Osteocyte (in vitro differentiated cells): Measurements from ENCODE around the gene BIN1. TPM values are rescaled to one million over a fixed set of nuclear protein-coding genes. Genes with fewer than 3 reads are reported as not detected.

Experiments used
- DNase-seq: peaks from one replicate; pipeline ENCODE4 v3.0.0; 2021; ENCODE audit warnings: mixed read lengths; ENCODE audit not compliant: unreplicated experiment; ENCODE audit errors: extremely low spot score
- H3K27ac Mint-ChIP-seq: one replicate; pipeline ENCODE4 v1.8.0; 2021; ENCODE audit warnings: mild to moderate bottlenecking, mixed read lengths; ENCODE audit not compliant: unreplicated experiment
- H3K27me3 Mint-ChIP-seq: one replicate; pipeline ENCODE4 v1.8.0; 2021; ENCODE audit warnings: mixed read lengths; ENCODE audit not compliant: unreplicated experiment
- H3K36me3 Mint-ChIP-seq: one replicate; pipeline ENCODE4 v1.8.0; 2021; ENCODE audit warnings: mixed read lengths; ENCODE audit not compliant: unreplicated experiment
- H3K4me1 Mint-ChIP-seq: one replicate; pipeline ENCODE4 v1.8.0; 2021; ENCODE audit warnings: mixed read lengths; ENCODE audit not compliant: unreplicated experiment
- H3K4me3 Mint-ChIP-seq: one replicate; pipeline ENCODE4 v1.8.0; 2021; ENCODE audit warnings: mild to moderate bottlenecking, moderate library complexity, mixed read lengths; ENCODE audit not compliant: unreplicated experiment
- H3K9me3 Mint-ChIP-seq: one replicate; pipeline ENCODE4 v1.8.0; 2021; ENCODE audit warnings: mixed read lengths; ENCODE audit not compliant: unreplicated experiment
- total RNA-seq: library from RNA; stranded (reverse); gene quantifications from 2 replicates; pipeline ENCODE4 v1.2.1, GENCODE V29; 2021
- TF ChIP-seq, protein P1 (sequence below): fragments of 200-600 bp; sonication (generic); IDR thresholded peaks from 2 replicates; pipeline ENCODE4 v1.5.0; 2021; ENCODE audit warnings: antibody characterized with exemption, mild to moderate bottlenecking, moderate library complexity

BIN1 gene
- total RNA-seq, 1 donor from 2014 or later = 101 TPM

DNA sequence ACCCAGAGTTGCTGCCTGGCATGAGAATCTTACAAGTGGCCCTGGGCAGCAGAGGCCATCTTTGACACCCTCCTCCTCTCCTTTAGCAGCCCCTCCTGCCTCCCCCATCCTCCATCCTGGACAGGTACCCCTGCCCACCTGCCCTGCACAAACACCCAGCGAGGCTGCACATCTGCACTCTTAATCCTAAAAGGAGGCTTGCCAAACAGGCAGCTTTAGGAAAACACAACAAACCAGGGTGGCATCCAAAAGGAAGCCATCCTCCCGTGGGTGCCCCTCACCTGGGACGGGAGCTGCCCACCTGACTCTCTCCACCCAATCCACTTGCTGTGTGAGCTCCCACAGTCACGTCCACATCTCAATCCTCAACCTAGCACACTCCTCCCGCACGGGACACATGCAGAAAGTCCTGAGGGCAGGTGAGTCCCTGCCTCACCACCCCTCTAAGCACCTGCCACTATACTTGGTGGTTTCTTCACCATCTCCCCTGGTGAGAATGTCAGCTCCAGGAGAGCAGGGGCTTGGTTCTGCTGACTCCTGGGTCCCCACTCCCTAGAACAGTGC lies 5.8 kb downstream of the BIN1 start:
- Mint-ChIP-seq H3K27me3 (no peaks in the 10 kb centered on the region), H3K9me3 (no peaks in the 10 kb centered on the region), H3K4me1 (peaks cover 70% of the 10 kb centered on the region), H3K4me3 (no peak overlapping the region), H3K27ac (peak overlapping the region; percentile 73), H3K36me3 (no peaks in the 10 kb centered on the region)
- TF ChIP-seq, protein P1, sequence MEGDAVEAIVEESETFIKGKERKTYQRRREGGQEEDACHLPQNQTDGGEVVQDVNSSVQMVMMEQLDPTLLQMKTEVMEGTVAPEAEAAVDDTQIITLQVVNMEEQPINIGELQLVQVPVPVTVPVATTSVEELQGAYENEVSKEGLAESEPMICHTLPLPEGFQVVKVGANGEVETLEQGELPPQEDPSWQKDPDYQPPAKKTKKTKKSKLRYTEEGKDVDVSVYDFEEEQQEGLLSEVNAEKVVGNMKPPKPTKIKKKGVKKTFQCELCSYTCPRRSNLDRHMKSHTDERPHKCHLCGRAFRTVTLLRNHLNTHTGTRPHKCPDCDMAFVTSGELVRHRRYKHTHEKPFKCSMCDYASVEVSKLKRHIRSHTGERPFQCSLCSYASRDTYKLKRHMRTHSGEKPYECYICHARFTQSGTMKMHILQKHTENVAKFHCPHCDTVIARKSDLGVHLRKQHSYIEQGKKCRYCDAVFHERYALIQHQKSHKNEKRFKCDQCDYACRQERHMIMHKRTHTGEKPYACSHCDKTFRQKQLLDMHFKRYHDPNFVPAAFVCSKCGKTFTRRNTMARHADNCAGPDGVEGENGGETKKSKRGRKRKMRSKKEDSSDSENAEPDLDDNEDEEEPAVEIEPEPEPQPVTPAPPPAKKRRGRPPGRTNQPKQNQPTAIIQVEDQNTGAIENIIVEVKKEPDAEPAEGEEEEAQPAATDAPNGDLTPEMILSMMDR = no peak
- DNase-seq = no peak

DNA sequence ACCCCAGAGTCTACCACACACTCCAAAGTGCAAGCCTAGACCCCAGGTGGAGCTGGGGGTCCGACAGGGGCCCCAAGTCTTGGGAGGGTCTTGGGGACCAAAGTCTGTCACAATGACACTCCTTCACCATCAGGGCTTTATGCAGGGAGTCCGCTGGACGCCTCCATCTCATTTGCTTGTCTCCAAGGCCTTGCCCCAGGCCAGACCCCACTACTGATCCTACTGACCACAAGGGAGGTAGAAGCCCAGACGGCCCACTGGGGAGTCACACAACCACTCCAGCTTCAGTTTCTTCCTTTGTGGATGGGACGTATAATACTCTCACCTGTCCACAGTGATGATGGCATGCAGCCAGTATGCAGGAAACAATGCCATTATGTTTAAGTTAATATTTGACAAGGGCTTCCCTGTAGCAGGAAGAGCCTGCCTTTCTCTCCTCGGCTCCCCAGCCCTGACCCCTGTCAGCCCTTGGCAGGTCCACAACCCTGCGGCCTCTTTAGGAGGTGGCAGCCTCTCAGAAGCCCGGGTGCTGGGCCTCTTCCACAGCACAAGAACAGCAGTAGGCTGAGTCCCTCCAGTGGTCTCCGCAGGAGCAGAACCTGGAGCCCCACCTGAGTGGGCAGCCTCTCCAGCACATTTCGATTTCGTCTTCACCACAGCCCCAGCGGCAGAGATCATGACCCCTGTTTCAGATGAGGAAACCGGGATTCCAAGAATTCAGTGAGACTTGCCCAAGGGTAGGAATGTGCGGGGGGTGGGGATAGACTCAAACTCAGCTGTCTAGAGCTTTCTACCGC lies 6.5 kb downstream of the BIN1 start:
- TF ChIP-seq, protein P1 = no peak
- no peak for DNase-seq
- Mint-ChIP-seq H3K9me3 (no peaks in the 10 kb centered on the region), H3K4me3 (no peak overlapping the region), H3K27ac (peak overlapping the region; percentile 28), H3K27me3 (no peaks in the 10 kb centered on the region), H3K36me3 (no peaks in the 10 kb centered on the region), H3K4me1 (peaks cover 76% of the 10 kb centered on the region)

DNA sequence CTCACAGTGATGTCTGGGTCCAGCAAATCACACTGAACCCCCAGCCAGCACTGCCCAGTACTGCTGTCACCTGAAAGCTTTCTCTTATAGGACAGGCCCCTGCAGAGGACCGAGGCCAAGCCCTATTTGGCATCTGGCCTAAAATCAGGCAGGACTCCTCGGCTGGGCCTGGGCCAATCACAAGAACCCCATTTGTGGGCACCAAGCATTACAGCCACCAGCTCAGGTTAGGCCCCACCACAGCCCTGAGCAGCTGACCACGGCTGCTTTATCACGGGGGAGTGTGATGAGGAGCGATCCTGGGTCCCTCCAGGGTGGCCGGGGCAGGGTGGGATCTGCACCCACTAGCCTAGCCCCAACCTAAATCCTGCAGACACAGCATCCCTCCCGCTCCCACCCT lies 8.2 kb downstream of the BIN1 start:
- TF ChIP-seq, protein P1 = no peak
- Mint-ChIP-seq H3K4me1 (peaks cover 78% of the 10 kb centered on the region), H3K4me3 (no peak overlapping the region), H3K9me3 (no peaks in the 10 kb centered on the region), H3K27me3 (no peaks in the 10 kb centered on the region), H3K27ac (no peak overlapping the region), H3K36me3 (no peaks in the 10 kb centered on the region)
- DNase-seq = no peak

DNA sequence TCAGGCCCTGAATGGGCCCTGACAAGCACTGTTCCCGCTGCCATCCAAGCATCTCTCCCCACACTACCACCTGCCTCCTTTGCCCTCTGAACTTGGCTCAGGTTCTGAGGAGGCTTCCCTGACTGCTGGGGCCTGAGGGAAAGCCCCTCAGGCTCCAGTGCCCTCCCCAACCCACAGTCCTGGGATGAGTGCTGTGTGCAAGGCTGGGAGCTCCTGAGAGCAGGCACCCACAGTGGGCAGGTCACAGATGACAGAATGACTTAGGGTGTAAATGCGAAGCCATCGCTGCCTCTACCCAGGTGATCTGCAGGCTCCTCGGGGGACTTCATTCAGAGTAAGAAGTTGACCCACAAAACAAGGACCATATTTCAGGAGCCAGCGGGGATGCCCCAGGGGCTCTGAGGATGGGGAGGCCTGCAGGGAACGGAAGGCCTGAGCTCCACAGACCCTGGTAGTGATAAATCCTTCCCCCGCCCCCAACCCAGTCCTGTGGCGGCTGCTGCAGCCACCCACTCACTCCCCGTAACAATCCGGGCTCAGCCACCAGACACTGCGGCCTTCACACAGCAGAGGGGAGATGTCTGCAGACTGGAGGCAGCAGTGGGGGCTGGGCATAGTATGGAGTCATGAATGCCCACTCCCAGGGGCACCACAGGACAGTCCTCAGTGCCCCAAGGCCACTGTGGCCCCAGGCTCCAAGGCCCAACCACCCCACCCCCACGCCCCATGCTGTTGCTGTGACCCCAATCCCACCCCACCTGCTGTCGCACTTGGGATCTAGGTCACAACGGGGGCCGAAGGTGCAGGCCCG lies 8.9 kb downstream of the BIN1 start:
- H3K27ac Mint-ChIP-seq = peak overlapping the region; percentile 41
- DNase-seq = no peak
- no peaks in the 10 kb centered on the region for H3K9me3 Mint-ChIP-seq

More for the DNA sequence above, 8.9 kb downstream of the BIN1 start:
- Mint-ChIP-seq H3K4me1 (peaks cover 78% of the 10 kb centered on the region), H3K4me3 (no peak overlapping the region), H3K36me3 (no peaks in the 10 kb centered on the region), H3K27me3 (no peaks in the 10 kb centered on the region)
- TF ChIP-seq, protein P1 = no peak
